DMS 273 treated with DMSO at 0.1 percent for 48 hours (cell line): ENCODE data around the gene KLHL21.
"Not testable (repeated sequence)": the region's sequence is repeated elsewhere in the genome, so short reads cannot be mapped to it uniquely, and the experiment has no call there.

Experiments used
- DNase-seq: peaks from one replicate; lab custom pipeline; 2025; lab: John Stamatoyannopoulos, UW

Gene KLHL21, protein sequence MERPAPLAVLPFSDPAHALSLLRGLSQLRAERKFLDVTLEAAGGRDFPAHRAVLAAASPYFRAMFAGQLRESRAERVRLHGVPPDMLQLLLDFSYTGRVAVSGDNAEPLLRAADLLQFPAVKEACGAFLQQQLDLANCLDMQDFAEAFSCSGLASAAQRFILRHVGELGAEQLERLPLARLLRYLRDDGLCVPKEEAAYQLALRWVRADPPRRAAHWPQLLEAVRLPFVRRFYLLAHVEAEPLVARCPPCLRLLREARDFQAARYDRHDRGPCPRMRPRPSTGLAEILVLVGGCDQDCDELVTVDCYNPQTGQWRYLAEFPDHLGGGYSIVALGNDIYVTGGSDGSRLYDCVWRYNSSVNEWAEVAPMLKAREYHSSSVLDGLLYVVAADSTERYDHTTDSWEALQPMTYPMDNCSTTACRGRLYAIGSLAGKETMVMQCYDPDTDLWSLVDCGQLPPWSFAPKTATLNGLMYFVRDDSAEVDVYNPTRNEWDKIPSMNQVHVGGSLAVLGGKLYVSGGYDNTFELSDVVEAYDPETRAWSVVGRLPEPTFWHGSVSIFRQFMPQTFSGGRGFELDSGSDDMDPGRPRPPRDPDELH

DNA sequence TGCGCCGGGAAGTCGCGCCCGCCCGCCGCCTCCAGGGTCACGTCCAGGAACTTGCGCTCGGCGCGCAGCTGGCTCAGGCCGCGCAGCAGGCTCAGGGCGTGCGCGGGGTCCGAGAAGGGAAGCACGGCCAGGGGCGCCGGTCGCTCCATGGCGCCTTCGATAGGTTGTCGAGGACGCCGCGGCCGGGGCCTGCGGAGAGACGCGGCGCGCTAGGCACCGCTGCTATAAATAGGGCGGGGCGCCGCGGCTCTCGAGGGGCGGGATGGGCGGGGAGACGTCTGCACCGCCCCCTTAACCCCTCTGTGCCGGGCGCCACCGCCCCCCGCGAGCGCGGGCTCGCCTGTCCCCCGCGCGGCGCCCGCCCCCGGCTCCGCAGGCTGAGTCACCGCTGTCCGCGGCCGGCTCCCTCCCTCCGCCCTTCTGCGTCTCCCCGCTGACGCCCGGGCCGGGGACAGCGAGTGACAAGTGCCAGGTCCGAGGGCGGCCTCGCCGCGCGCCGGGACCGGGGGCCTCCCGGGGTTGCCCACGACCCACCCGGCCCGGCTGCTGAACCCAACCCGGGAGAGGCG is at the start of gene KLHL21:
Gene KLHL21, minus strand, starts transcription at position 201 of the 569 bp plus-strand sequence. Its CDS starts 52 bp downstream, at position 149.
- no peak for DNase-seq

DNA sequence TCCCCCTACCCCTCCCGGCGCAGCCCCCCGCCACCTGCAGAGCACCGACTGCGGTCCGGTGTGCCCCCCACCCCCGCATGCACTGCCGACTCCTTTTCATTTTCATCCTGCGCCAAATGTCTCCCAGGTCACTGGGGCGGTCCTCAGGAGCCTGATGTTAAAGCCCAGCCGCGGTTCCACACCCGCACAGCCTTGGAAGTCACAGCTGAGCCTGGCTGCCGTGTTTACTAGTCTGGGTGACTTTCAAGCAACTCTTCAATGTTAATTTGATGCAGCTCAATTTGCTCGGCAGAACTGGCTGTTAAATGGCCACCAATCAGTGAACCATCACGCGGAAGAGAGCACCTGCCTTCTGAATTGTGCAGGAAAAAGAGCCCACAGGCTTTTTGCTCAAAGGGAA is 49.2 kb upstream of the KLHL21 start:
- DNase-seq: no peak

DNA sequence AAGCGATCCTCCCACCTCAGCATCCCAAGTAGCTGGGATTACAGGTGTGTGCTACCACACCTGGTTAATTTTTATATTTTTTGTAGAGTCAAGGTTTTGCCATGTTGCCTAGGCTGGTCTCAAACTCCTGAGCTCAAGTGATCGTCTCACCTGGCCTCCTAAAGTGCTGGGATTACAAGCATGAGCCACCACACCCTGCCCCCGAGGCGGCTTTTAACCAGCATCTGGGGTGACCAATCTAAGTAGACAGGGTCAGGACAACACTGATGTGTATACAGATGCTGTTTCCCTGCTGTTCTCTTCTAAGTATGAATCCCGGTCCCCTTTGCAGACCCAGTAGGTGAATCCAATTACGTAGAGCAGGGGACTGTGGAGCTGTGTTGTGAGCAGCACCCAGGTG is 45.9 kb upstream of the KLHL21 start:
- DNase-seq: no peak

DNA sequence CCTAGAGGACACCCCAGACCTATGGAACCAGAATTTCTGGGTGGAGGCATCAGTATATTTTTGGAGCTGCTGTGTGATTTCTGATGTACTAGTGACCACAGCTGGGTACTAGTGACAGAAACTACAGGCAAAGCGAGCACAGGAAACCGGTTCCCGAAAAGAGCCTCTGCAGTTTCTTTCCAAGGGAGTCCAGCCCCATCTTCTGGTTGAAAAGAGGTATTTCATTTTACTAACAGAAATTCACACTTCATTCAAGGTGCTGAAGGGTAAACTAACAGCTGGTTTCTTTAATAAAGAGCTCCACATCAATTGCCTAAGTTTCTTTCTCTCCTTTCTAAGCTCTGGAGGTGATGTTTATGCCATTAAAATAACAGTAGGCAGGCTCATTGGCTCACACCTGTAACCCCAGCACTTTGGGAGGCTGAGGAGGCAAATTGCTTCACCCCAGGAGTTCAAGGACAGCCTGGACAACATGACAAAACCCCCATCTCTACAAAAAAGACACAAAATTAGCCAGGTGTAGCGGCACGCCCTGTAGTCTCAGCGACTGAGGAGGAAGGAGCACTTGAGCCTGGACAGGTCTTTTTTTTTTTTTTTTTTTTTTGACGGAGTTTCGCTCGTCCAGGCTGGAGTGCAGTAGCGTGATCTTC is 44.0 kb upstream of the KLHL21 start:
- DNase-seq: peak; percentile 38

DNA sequence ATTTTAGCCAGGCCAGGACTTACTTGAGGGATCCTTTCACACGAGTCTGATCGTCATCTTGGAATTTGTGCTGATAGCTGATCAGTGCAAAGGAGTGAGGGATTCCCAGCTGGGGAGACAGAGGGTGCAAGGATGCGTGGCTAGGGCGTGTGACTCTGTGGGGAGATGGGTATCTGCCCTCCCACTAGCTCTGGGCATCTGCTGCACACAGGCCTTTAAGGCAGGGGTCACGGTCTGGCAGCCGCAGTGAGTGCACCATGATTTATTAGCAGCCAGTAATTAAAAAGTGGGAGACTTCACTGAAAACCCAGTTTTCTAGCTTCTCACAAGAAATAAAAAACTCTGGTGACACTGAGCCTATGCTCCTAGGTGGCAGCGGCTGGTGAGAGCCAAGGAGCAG is 42.3 kb upstream of the KLHL21 start:
- no peak for DNase-seq

DNA sequence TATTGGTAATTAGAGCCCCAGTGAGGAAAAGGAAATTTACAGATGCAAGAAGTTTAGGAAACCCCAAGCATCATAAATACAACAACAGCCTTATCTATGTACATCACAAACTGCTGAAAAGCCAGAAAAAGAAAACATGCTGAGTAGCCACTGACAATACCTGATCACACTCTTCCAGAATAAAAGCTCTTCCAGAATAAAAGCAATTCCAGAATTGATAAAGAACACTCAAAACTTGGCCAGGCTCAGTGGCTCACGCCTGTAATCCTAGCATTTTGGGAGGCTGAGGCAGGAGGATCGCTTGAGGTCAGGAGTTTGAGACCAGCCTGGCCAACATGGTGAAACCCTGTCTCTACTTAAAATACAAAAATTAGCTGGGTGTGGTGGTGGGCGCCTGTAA is 38.2 kb upstream of the KLHL21 start:
- DNase-seq: not testable (repeated sequence)

DNA sequence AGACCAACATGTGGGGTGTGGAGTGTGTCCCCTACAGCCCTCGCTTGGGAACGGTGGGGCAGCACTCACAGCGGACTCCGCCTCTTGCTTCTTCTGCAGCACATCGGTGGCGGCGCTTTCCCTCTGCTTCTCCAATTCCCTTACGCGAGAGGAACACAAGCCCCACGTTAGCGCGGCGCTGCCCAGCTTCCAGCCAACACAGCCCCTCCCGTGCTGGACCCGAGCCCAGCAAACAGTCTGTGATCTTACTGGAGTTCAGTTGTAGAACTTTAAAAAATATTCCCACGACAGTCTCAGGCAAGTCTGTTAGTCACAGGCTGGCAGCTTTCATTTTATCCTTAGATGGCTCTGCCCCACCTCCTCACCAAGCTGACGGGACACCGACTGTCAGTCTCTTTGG is 35.6 kb upstream of the KLHL21 start:
- DNase-seq: no peak

DNA sequence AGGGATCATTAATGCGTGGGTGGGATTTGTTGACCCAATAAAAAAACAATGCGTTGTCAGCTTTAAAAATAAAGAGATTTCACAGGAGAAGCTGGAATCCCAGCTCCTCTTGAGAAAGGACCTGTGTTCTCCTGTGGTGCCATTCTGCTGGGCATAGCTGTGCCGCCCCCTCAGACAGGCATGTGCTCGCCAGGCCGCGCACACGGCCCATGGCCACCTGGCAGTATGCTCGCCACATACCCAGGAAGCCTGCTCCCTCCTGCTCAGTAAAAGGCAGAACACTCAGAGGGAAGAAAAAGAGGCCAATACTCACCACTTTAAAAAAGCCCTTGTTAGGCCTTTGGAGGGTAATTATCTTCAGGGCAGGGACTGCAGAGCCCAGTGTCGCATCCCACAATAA is 35.1 kb upstream of the KLHL21 start:
- DNase-seq: no peak

DNA sequence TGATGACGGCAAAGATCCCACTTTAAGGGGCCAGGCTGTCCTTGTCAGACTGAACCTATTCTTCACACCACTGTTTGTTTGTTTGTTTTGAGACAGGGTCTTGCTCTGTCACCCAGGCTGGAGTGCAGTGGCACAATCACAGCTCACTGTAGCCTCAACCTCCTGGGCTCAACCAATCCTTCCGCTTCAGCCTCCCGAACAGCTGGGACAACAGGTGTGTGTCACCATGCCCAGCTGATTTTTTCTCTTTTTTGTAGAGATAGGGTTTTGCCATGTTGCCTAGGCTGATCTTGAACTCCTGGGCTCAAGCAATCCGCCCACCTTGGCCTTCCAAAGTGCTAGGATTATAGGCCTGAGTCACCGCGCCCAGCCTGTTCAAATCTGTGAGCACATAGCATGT is 34.1 kb upstream of the KLHL21 start:
- not testable (repeated sequence) for DNase-seq

DNA sequence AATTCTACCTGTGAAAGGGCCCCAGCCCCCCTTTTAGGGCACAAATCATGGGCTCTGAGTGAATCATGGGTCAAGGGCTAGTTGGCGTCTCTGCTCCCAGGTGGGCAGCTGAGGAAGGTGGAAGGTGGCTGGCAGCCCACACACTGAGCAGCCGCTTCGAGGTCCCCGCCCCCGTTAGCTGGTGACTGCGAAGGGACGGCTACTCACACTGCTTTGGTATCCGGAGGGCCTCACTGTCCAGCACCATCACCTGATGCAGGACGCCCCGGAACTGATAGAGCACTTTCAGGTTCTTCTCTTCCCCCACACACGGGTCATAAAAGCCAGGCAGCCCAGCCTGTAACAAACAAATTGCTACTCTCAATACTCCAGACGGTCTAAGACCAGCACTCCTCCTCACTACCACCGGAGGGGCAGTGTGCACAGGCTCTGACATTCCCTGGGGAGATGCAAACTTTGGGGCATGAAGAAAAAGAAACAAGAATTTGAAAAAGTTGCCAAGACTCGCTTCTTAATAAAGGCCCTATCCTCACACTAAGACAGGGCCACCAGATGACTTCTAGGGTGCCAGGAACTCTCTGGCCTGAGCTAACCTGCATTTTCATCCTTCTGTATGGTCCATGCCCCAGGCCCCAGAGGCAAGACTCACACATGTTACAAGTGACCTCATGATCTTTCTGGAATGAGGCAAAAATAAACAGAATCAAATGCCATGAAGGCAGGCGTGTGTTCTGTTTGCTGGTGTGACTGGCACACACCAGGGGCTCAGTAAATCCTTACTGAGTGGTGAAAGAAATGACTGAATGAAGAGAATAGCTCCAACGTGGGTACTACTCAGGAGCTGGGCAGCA is 33.5 kb upstream of the KLHL21 start:
- DNase-seq: no peak

DNA sequence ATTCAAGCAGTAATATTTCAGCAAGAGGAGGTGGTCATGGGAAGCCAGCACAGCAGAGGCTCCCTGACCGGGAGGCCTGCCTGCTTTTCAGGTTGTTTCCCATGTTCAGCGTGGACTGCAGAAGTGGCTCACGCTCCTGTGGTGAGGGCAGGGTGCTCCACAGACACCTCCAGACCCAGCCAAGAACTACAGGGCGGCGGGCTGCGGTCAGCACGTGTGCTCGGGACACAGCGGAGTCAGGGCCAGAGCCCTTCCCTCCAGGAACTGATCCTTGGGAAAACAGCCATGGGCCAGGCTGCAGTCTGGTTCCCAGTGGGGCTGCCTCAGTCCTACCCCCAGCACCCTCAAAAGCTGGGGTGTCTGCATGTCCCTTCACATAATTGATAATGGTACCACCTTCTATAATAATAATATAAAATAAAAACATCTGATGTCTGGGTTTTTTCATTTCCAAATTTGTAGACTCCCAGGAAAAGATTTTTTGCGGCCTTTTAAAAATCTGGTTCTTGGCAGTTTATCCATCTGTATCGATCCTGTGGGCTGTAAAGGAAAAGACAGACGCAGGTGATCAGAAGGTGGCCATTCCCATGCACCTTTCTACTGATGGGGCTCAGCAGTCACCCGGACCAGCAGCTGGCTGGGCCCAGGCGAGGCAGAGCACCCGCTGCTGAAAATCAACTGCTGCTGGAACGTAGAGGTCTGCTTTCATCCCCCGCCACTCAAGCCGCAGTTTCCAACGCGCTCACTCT is 32.7 kb upstream of the KLHL21 start:
- DNase-seq: no peak

DNA sequence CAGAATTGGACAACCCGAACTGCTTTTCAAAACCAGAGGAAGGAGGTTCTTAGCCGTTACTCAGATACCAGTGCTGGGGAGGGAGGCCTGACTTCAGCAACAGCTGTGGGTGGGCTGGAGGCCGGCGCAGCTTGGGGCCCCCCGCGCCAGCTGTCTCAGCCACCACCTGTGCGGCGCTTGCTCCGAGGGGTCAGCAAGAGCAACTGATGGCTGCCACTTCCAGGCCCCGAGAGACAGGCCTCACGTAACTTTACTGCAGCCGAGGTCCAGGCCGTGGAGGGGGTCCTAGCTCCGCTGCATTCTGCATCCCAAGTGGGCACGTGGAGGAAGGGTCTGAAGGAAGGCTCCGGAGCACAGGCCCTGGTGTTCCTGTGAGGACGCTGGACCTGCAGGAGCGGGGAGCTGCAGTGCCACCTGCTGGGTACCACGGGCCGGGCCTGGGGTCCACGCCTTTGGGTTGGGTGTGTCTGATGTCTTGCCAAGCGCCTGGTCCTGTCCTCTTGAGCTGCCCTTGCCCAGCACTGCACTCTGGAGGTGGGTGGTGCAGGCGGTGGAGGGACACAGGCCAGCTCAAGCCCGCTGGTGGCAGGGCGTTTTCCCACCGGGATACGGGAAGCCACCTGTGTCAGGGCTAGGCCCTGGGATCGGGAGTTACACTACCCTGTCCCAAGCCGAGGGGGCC is 31.8 kb upstream of the KLHL21 start:
- DNase-seq: no peak

DNA sequence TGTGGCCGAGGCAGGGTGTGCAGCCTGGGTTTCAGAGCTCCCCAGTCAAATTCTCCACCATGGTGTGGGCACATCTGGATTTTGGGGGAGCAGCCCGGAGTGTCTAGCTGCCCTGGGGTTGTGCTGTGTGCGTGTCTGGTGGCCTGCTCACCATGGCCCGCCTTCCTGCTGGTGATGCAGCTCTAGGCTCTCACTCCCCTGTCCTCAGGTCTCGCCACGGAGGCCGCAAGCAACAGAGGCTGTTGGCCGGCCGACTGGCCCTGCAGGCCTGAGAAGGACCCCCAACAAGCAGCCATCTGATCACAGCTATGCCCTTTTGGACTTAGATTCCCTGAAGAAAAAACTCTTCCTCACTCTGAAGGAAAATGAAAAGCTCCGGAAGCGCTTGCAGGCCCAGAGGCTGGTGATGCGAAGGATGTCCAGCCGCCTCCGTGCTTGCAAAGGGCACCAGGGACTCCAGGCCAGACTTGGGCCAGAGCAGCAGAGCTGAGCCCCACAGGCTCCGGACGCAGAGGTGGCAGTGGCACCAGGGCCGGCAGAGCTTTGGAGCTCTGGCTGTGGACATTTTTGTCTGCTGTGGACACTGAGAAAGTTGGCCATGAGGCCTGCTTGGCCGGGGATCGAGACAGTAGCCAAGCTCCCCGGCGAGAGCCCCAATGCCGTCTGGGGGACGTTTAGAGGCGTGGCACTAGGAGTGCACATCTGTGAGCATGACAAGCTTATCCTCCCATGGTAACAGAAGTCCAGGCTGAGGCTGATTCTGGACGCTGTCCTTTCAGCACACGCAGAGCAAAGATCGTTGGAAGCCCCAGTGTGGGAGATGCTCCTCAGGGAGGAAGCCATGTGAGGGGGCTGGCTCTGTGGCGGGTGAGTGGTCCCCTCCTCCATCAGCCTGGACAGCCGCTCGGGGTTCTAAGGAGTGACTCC is 30.2 kb upstream of the KLHL21 start:
- no peak for DNase-seq

DNA sequence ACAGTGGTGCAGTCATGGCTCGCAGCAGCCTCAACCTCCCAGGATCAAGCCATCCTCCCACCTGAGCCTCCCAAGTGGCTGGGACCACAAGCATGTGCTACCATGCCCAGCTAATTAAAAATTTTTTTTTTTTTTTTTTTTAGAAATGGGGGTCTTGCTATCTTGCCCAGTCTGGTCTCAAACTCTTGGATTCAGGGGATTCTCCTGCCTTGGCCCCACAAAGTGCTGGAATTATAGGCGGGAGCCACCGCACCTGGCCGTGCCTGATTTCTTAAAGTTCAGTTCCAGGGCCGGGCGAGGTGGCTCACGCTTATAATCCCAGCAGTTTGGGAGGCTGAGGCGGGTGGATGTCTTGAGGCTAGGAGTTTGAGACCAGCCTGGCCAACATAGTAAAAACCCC is 28.4 kb upstream of the KLHL21 start:
- DNase-seq: no peak

DNA sequence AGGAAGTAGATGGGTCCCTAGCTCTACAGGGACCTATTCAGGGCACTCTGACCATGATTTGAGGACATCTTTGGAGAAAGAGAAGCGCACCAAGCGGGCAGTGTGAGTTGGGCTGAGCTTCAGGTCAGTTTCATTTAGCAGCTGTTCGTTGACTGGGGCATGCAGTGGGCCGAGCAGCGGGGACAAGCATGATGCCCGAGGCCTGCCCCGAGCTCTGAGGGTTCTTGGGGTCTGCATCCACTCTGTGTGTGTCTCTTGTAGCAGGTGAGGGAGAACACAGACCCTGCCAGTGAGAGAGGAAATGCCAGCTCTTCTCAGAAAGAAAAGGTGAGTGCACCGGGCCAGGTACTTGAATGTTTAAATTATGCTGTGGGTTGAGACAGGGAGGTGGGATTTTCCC is 27.4 kb upstream of the KLHL21 start:
- DNase-seq: no peak

DNA sequence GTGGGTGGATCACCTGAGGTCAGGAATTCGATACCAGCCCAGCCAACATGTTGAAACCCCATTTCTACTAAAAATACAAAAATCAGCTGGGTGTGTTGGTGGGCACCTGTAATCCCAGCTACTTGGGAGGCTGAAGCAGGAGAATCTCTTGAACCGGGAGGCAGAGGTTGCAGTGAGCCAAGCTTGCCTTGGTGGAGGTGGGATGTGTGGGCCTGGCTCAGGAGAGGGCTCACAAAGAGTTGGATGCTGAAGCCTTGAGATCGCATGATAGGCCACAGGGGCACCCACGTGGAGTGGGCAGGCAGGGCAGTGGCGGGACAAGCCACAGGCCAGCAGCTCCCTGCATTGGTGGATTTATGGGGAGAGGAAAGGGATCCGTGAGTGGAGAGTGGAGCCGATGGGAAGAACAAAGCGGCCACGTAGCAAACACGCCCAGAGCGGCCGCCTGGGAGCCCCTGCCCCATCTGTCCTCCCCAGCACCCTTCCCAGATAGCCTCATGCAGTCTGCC is 26.4 kb upstream of the KLHL21 start:
- no peak for DNase-seq

DNA sequence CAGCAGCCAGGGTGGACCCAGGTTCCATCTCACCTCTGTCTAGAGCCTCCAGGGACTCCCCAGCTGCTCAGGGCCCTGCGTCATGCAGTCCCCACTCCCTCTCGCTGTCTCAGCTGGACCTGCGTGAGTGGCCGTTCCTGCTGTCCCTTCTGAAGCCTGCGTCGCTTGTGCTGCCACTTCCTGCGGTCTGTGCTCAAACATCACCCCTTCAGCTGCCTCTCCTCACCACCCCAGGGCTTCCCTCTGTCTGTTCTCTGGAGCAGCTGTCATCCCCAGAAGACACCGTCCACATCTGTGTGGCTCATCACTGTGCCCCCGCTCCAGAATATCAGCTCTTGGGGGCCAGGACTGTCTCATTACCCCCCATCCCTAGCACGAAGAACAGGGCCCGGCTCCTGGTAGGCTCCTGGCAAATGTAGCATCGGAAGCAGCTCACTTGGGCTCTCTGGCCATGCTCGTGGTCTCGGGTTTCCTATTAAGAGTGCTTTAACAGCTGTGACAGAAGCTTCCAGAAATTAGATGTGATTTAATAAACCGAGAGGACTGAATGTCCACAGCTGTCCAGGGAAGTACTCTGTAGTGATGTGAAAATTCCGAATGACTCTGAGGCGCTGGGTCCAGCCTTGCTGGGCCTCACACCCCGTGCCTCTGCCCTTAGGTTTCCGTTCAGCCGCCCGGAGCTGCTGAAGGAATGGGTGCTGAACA is 25.3 kb upstream of the KLHL21 start:
- DNase-seq: no peak

DNA sequence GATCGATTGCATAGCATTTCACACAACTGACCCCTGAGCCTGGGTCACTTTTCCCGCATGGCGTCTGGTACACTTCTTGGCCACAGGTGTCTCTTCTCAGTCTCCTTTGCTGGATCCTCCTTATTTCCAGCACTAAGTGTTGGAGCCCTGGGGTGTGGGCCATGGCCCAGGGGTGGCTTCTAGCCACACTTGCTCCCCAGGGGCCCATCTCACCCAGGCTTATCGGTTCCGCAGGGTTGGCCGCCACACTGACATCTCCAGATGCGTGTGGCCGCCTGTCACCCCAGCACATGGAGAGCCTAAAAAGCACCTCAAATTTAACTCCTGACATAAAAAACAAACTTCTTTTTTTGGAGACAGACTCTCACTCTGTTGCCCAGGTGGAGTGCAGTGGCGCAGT is 24.4 kb upstream of the KLHL21 start:
- no peak for DNase-seq
